ENCODE data around the gene IL34.

The IL34 gene

GRCh38 chr16:70664325-70665112 lies 18.2 kb downstream of the IL34 start:
- no peak for ATAC-seq
- no peak for TF ChIP-seq CSDC2 (CRISPR knock-in tag; IDR thresholded peaks at IDR 0.05)
- TF ChIP-seq ZNF70 (CRISPR knock-in tag; IDR thresholded peaks at IDR 0.05): no peak
- no peak for TF ChIP-seq ARNTL (CRISPR knock-in tag; IDR thresholded peaks at IDR 0.05; ENCODE audit: borderline replicate concordance, low read depth)
- TF ChIP-seq TOX (CRISPR knock-in tag; IDR thresholded peaks at IDR 0.05; ENCODE audit: borderline replicate concordance): no peak
- no peak for TF ChIP-seq RARB (CRISPR knock-in tag; IDR thresholded peaks at IDR 0.05)
- no peak for TF ChIP-seq TCF4 (CRISPR knock-in tag; IDR thresholded peaks at IDR 0.05; ENCODE audit: borderline replicate concordance)
- TF ChIP-seq, protein P1, sequence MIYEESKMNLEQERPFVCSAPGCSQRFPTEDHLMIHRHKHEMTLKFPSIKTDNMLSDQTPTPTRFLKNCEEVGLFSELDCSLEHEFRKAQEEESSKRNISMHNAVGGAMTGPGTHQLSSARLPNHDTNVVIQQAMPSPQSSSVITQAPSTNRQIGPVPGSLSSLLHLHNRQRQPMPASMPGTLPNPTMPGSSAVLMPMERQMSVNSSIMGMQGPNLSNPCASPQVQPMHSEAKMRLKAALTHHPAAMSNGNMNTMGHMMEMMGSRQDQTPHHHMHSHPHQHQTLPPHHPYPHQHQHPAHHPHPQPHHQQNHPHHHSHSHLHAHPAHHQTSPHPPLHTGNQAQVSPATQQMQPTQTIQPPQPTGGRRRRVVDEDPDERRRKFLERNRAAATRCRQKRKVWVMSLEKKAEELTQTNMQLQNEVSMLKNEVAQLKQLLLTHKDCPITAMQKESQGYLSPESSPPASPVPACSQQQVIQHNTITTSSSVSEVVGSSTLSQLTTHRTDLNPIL (CRISPR knock-in tag; IDR thresholded peaks at IDR 0.05; ENCODE audit: low read depth): no peak
- no peak for TF ChIP-seq PATZ1 (CRISPR knock-in tag; IDR thresholded peaks at IDR 0.05; ENCODE audit: borderline replicate concordance)
- TF ChIP-seq ZNF8 (CRISPR knock-in tag; IDR thresholded peaks at IDR 0.05): no peak
- no peak for TF ChIP-seq ISL1 (CRISPR knock-in tag; IDR thresholded peaks at IDR 0.05)
- TF ChIP-seq, protein P2, sequence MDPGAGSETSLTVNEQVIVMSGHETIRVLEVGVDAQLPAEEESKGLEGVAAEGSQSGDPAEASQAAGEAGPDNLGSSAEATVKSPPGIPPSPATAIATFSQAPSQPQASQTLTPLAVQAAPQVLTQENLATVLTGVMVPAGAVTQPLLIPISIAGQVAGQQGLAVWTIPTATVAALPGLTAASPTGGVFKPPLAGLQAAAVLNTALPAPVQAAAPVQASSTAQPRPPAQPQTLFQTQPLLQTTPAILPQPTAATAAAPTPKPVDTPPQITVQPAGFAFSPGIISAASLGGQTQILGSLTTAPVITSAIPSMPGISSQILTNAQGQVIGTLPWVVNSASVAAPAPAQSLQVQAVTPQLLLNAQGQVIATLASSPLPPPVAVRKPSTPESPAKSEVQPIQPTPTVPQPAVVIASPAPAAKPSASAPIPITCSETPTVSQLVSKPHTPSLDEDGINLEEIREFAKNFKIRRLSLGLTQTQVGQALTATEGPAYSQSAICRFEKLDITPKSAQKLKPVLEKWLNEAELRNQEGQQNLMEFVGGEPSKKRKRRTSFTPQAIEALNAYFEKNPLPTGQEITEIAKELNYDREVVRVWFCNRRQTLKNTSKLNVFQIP (CRISPR knock-in tag; IDR thresholded peaks at IDR 0.05; ENCODE audit: borderline replicate concordance, low read depth): no peak
- TF ChIP-seq ZFP3 (CRISPR knock-in tag; IDR thresholded peaks at IDR 0.05): no peak

- ATAC-seq: no peak
- TF ChIP-seq ZNF565 (CRISPR knock-in tag; conservative IDR thresholded peaks at IDR 0.05; ENCODE audit: low read depth): no peak
- no peak for TF ChIP-seq CSRNP3 (CRISPR knock-in tag; IDR thresholded peaks at IDR 0.05)
- no peak for TF ChIP-seq OSR1 (CRISPR knock-in tag; IDR thresholded peaks at IDR 0.05)
- no peak for TF ChIP-seq GLIS3 (CRISPR knock-in tag; IDR thresholded peaks at IDR 0.05)
- no peak for TF ChIP-seq SNAI2 (CRISPR knock-in tag; IDR thresholded peaks at IDR 0.05)
Observed at GRCh38 chr16:70665113-70665694, 18.8 kb downstream of the IL34 start.

DNA sequence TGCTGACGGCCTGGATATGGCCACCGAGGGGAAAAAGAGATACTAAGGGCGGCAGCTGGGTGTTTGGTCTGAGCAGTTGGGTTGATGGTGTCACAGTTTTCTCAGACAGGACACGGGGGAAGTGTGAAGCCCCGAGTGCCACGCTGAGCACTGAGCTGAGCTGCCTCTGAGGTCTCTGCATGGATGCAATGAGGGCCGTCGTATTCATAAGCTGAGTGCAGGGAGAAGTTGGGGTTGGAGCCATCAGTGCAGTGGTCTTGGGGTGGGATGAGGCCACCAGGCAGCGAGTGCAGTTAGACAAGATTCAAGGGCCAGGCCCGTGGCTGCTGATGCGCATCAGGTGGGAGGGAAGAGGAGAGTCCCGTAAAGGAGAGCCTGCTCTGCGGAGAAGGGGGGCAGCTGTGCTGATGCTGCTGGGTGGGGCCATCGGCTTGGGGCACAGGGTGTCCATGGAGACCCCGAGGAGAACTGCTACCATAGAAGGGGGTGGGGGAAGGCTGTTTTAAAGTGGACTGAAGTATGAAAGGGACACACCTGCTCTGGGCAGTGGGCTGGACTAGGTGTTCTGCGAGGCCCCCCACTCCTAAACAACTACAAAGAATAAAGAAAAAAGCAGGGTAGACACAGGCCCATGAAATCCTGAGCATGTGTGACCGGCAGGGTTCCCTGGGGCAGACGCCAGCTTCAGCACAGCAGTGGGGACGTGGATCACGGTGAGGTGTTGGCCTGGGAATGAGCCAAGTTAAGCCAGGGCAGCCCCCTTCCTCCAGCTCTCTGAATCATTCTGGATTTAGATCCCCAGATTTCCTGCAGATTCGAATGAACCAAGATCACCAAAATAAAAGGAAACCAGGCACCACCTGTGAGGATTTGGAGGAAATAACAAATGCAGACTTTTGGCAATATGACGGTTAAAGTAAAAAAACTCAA lies 19.7 kb downstream of the IL34 start:
- ATAC-seq: no peak
- TF ChIP-seq ZNF70 (CRISPR knock-in tag; IDR thresholded peaks at IDR 0.05) (no peak), CSDC2 (CRISPR knock-in tag; IDR thresholded peaks at IDR 0.05) (no peak), ISL1 (CRISPR knock-in tag; IDR thresholded peaks at IDR 0.05) (no peak), ZFP3 (CRISPR knock-in tag; IDR thresholded peaks at IDR 0.05) (no peak), RARB (CRISPR knock-in tag; IDR thresholded peaks at IDR 0.05) (no peak), ZC3H10 (CRISPR knock-in tag; IDR thresholded peaks at IDR 0.05) (no peak), OSR1 (CRISPR knock-in tag; IDR thresholded peaks at IDR 0.05) (no peak), PPARA (CRISPR knock-in tag; IDR thresholded peaks at IDR 0.05; ENCODE audit: borderline replicate concordance) (no peak), ESRRG (CRISPR knock-in tag; IDR thresholded peaks at IDR 0.05) (no peak), CSRNP3 (CRISPR knock-in tag; IDR thresholded peaks at IDR 0.05) (no peak)
- TF ChIP-seq, protein P2 (CRISPR knock-in tag; IDR thresholded peaks at IDR 0.05; ENCODE audit: borderline replicate concordance, low read depth): no peak

All from SK-N-SH treated with all-trans-retinoic acid at 6 μM for 48 hours (cell line).